GM21360 (cell line): ENCODE measurements around the gene FAM81A.

Experiments used
- ATAC-seq: cut with Tn5 transposase; IDR thresholded peaks from one replicate; pipeline ENCODE4 v1.9.1; 2021; ENCODE audit warnings: mild to moderate bottlenecking, moderate library complexity; ENCODE audit not compliant: unreplicated experiment

FAM81A gene

DNA sequence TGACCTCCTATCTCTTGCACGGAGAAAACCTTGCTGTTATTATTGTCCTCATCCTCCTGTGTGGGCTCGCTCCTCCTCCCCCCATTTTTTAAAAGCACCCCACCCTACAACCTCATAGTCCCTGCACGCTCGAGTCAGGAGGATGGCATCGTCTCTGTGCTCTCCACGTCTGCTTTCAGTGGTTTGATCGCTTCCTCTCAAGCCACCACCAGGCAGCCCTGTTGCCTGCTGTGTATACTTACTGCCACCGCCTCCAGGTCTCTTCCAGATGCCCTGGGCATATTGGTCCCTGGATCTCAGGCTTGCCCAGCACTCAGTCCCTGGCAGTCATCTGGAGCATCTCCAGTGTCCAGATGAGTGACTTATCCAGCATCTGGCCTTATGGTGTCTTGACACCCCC is 131.5 kb downstream of the FAM81A start:
- ATAC-seq = no peak

DNA sequence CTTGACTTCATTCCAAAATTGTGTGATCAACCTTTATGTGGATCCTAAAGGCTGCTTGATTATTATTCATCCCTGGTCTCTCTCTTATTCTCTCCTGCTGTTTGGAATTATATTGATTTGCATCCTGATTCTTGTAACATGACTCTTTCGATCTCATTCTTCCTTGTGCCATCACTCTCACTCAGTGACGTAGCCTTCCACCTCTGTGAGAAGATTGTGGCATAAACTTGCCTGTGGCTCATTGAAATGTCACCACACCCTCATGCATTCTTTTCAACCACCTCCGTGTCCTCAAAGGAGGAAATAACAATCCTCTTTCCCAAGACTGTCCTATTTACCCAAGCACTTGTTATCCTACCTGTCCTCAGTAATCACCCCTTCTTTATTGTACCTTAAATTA is 132.3 kb downstream of the FAM81A start:
- no peak for ATAC-seq

DNA sequence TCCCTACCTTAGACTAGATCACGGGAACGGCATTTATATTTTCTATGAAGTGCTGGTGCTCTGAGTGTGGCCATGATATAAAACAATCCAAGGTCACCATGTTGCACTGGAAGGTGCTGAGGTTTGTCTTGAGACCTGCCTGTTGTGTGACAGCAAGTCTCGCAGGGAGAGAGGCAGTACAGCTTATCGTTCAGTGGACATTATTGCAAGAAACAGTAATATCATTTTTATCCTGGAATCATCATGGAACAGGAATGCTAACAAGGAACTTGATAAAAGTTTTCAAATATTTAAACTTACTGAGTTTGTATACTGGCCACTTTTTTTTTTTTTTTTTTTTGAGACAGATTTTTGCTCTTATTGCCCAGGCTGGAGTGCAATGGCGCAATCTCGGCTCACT is 133.6 kb downstream of the FAM81A start:
- no peak for ATAC-seq
